ENCODE measurements around the gene NTF4.

The NTF4 gene

GRCh38 chr19:49064768-49065611 is at the start of gene NTF4:
Gene NTF4 (minus strand): TSS chr19:49064818. CDS start chr19:49061997, 2,821 bp downstream.
- DNase-seq, result no peak

GRCh38 chr19:49113762-49114629 is 49.4 kb upstream of the NTF4 start, which contains the start of gene LIN7B:
Gene LIN7B (plus strand): TSS chr19:49114370. CDS start chr19:49114405, 35 bp downstream.
- no peak for DNase-seq

GRCh38 chr19:49111218-49111998 is 46.8 kb upstream of the NTF4 start:
- DNase-seq, result no peak

GRCh38 chr19:49110567-49110966 is 45.9 kb upstream of the NTF4 start:
- DNase-seq, result no peak

- DNase-seq, result no peak
These were observed 45.1 kb upstream of the NTF4 start for GRCh38 chr19:49109569-49110233.

GRCh38 chr19:49109051-49109450 is 44.4 kb upstream of the NTF4 start:
- DNase-seq, result no peak

- no peak for DNase-seq
These were observed 43.2 kb upstream of the NTF4 start for GRCh38 chr19:49107625-49108459.

- DNase-seq, result no peak
These were observed 42.1 kb upstream of the NTF4 start for GRCh38 chr19:49106648-49107135.

- DNase-seq, result no peak
These were observed 39.7 kb upstream of the NTF4 start for GRCh38 chr19:49104229-49104864.

- DNase-seq, result no peak
These were observed 38.9 kb upstream of the NTF4 start for GRCh38 chr19:49103331-49104085.

- DNase-seq, result no peak
These were observed 37.7 kb upstream of the NTF4 start for GRCh38 chr19:49102303-49102702.

GRCh38 chr19:49101160-49101559 is 36.5 kb upstream of the NTF4 start:
- DNase-seq, result no peak

- no peak for DNase-seq
These were observed 34.2 kb upstream of the NTF4 start for GRCh38 chr19:49098795-49099194.

- no peak for DNase-seq
These were observed 33.1 kb upstream of the NTF4 start for GRCh38 chr19:49097453-49098288.

GRCh38 chr19:49094505-49095482 is 30.2 kb upstream of the NTF4 start:
- no peak for DNase-seq

GRCh38 chr19:49092686-49093085 is 28.1 kb upstream of the NTF4 start:
- no peak for DNase-seq

GRCh38 chr19:49091391-49092038 is 26.9 kb upstream of the NTF4 start:
- no peak for DNase-seq
